ENCODE data around the gene RPH3AL.

Gene RPH3AL

DNA sequence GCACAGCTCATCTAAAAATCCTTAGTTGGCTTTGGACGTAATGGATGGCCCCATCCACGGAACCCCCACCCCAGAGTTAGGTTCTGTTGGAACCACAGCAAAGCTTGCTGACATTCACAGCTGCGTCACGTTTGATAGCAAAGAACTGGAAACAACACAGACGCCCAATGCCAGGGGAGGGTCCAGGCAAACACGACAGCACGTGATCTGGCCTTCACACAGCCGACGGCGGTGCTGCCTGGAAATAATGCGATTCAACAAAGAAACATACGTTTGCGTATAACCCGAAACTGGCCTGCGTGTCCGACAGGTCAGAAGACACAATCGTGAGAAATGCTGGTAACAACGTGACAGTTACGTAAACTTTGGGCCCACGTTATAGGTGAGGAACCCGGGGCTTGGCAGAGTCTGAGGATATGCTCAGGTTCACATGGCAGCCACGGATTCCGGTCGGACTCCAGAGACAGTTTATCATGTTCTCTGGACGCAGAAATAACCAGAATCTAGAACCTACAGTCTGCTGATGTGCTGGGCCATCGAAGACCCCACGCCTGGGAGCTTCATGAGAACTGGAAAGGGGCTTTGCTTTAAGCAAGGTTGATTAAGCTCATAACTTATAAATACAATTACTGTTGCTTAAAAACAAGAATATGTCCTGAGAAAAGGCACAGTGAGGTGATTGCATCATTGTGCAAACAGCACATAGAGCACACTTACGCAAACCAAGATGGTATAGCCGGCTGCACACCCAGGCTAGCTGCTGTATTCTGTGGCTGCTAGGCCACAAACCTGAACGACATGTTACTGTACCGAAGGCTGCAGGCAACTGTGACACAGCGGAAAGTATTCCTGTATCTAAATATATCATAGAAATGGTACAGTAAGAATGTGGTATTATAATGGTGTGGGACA lies 70.4 kb downstream of the RPH3AL start:
- DNase-seq (ENCODE audit: insufficient read length, low spot score) = no peak
- TF ChIP-seq, protein P1, sequence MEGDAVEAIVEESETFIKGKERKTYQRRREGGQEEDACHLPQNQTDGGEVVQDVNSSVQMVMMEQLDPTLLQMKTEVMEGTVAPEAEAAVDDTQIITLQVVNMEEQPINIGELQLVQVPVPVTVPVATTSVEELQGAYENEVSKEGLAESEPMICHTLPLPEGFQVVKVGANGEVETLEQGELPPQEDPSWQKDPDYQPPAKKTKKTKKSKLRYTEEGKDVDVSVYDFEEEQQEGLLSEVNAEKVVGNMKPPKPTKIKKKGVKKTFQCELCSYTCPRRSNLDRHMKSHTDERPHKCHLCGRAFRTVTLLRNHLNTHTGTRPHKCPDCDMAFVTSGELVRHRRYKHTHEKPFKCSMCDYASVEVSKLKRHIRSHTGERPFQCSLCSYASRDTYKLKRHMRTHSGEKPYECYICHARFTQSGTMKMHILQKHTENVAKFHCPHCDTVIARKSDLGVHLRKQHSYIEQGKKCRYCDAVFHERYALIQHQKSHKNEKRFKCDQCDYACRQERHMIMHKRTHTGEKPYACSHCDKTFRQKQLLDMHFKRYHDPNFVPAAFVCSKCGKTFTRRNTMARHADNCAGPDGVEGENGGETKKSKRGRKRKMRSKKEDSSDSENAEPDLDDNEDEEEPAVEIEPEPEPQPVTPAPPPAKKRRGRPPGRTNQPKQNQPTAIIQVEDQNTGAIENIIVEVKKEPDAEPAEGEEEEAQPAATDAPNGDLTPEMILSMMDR (IDR thresholded peaks at IDR 0.05; ENCODE audit: insufficient read depth, missing control alignments) = no peak
- no peak for FAIRE-seq

DNA sequence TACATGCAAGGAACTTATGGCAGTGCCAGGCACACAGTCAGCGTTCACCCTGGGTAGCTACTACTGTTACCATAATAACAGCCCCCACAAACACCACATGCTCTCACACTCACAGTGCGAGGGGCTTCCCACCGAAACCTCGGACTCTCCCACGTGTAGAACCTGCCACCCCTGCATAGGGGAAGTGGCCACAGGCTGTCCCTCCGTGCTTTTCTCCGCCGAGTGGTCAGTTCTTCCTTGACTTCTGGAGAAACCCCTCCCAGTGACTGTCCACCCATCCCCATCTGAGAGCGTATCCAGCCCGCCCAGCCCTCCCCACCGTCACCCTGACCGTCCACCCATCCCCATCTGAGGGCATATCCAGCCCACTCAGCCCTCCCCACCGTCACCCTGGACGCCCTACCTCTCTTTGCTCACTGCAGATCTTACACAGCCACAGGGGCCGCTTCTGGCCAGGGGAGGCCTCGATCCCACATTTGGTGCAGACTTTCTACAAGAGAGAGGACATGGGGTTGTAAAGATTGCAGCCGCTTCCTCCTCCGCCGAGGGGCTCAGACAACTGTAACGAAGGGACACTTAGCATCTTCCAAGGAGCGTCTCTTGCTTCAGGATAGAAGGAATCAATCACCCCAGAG lies 71.1 kb downstream of the RPH3AL start:
- FAIRE-seq = no peak
- TF ChIP-seq, protein P1 (IDR thresholded peaks at IDR 0.05; ENCODE audit: insufficient read depth, missing control alignments) = no peak

GRCh38 chr17:280901-281300 lies 71.7 kb downstream of the RPH3AL start:
- no peak for DNase-seq (ENCODE audit: insufficient read length, low spot score)
- TF ChIP-seq, protein P1 (IDR thresholded peaks at IDR 0.05; ENCODE audit: insufficient read depth, missing control alignments) = no peak
- FAIRE-seq = no peak

More for the DNA sequence above, 71.1 kb downstream of the RPH3AL start:
- DNase-seq (ENCODE audit: insufficient read length, low spot score) = no peak

DNA sequence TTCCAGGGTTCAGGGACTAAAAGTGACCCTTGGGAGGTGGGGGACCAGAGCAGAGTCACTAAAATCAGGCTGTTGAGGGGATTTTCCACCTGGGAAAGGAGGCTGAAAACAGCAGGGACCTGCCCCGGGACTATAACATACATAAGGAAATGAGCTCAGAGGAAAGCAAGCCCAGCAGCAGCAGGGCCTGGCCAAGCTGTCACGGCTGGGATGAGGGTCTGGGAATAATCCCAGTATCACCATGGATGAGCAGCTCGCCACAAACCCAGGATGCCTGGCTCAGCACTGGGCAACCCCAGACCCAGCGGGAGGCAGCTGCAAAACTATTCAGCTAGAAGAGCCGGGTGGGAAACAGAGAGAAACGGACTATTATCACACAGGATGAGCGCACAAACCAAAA lies 72.4 kb downstream of the RPH3AL start:
- no peak for DNase-seq (ENCODE audit: insufficient read length, low spot score)
- FAIRE-seq = no peak
- TF ChIP-seq, protein P1 (IDR thresholded peaks at IDR 0.05; ENCODE audit: insufficient read depth, missing control alignments) = no peak

DNA sequence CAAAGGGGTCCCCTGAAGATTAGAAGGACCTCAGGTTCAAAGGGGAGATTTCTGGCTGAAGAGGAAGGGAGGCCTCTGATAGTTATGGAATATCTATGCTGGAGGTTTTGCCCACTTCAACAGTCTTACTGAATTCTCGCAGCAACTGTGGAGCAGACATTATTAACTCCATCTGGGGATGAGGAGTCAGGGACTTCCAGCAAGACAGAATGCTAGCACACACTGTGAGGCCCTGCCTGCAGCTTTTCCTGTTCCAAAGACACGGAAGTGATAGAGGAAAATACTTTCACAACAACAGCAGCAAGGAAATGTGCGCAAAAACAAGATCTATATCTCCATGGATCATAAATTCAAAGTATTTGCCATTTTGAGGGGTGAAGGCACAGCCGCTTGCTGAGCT lies 72.8 kb downstream of the RPH3AL start:
- TF ChIP-seq, protein P1 (IDR thresholded peaks at IDR 0.05; ENCODE audit: insufficient read depth, missing control alignments) = no peak
- no peak for DNase-seq (ENCODE audit: insufficient read length, low spot score)
- no peak for FAIRE-seq

DNA sequence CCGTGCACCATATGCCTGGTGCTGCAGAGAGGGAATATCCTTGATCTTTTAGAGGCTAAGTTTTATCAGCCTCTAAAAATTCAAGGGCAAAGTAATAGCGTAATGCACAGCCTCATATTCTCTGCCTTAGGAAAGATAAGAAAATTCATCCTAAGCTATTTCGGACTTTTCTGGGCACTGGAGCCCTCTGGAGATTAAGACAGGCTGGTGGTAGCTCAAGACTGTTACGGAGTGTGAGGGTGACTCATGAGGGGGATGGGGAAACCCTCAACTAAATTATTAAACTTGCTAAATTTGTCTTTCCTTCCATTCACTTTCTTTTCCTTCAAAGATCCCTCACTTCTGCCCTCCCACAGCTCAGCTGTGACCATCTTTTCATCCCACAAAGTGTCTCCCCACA lies 73.3 kb downstream of the RPH3AL start:
- DNase-seq (ENCODE audit: insufficient read length, low spot score) = no peak
- no peak for FAIRE-seq
- TF ChIP-seq, protein P1 (IDR thresholded peaks at IDR 0.05; ENCODE audit: insufficient read depth, missing control alignments) = no peak

GRCh38 chr17:278676-279059 lies 73.9 kb downstream of the RPH3AL start:
- DNase-seq (ENCODE audit: insufficient read length, low spot score) = no peak
- TF ChIP-seq, protein P1 (IDR thresholded peaks at IDR 0.05; ENCODE audit: insufficient read depth, missing control alignments) = no peak
- FAIRE-seq = no peak
